NCI-H748 treated with DMSO at 0.1 percent for 48 hours (cell line): ENCODE data around the gene RPL11.
"Not testable (repeated sequence)": the region's sequence is repeated elsewhere in the genome, so short reads cannot be mapped to it uniquely, and the experiment has no call there.

ENCODE experiments used
- DNase-seq: peaks from one replicate; lab custom pipeline; 2025; lab: John Stamatoyannopoulos, UW

Gene RPL11

DNA sequence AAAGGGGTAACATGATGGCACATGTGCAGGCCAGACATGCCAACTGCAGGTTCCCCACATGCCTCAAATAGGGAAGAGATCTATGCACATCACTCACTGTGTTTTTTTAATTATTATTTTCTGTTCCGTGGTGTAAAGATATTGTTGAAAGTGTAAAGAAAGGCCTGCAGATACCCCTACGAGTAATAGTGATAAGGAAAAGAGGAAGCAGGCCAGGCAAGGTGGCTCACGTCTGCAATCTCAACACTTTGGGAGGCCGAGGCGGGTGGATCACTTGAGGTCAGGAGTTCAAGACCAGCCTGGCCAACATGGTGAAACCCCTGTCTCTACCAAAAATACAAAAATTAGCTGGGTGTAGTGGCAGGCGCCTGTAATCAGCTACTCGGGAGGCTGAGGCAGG lies 6.4 kb upstream of the RPL11 start:
- DNase-seq: not testable (repeated sequence)

DNA sequence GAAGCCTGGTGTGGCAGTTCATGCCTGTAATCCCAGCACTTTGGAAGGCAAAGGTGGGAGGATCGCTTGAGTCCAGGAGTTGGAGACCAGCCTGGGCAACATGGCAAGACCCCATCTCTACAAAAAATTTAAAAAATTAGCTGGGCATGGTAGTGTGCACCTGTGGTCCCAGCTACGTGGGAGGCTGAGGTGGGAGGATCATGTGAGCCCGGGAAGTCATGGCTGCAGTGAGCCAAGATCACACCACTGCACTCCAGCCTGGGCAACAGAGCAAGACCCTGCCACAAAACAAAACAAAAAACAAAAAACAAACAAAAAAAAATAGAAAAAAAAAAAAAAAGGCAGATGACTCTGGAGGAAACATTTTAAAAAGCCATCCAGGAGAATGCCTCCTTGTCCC lies 3.9 kb upstream of the RPL11 start:
- DNase-seq: not testable (repeated sequence)

DNA sequence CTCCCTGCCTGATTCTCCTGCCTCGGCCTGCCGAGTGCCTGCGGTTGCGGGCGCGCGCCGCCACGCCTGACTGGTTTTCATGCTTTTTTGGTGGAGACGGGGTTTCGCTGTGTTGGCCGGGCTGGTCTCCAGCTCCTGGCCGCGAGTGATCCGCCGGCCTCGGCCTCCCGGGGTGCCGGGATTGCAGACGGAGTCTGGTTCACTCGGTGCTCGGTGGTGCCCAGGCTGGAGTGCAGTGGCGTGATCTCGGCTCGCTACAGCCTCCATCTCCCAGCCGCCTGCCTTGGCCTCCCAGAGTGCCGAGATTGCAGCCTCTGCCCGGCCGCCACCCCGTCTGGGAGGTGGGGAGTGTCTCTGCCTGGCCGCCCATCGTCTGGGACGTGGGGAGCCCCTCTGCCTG lies 3.3 kb upstream of the RPL11 start:
- DNase-seq: not testable (repeated sequence)

DNA sequence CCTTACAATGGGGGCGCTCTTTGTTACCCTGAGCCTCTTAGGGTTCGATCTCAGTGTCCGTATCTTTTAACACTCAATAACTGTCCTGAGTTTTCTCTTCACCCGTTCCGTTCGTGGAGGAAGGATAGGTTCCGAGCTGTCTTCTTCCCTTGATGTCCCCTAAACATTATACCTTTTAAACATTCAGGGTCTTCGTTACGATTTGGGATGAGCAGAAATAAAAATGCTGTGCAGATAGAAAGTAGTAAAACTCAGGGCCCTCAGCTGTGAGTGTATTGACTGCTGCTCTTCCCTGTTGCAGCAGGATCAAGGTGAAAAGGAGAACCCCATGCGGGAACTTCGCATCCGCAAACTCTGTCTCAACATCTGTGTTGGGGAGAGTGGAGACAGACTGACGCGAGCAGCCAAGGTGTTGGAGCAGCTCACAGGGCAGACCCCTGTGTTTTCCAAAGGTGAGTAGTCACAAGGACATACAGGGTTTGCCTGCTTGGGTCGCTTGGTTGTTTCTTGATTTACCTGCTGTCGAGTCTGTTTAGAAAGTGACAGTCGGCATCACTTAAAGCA lies 784 bp downstream of the RPL11 start:
- no peak for DNase-seq

DNA sequence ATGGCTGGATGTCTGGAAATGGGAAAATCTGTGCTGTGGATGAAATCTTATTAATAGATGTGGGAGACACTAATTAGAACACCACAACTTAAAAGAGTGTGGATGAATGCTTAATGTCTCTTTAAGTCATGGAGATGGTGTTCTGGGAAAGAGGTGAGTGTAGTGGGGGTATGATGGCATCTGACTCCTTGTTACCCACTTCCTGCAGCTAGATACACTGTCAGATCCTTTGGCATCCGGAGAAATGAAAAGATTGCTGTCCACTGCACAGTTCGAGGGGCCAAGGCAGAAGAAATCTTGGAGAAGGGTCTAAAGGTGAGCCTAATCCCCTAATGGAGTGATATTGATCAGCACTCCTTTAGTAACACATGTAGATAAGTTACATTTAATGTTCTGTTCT lies 2.0 kb downstream of the RPL11 start:
- no peak for DNase-seq

DNA sequence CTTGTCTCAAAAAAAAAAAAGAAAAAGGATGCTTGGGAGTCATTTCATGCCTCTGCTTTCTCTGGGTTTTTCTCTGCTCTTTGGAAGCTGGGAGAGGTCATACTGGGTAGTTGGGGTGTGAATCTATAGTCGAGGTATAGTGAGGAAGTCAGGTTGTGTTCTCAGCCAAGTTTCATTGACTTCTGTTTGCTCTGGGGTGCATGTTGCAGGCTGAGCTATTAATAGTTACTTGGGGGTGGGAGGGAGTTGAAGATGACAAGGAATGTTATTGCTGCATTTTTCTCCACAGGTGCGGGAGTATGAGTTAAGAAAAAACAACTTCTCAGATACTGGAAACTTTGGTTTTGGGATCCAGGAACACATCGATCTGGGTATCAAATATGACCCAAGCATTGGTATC lies 2.8 kb downstream of the RPL11 start:
- DNase-seq: no peak

DNA sequence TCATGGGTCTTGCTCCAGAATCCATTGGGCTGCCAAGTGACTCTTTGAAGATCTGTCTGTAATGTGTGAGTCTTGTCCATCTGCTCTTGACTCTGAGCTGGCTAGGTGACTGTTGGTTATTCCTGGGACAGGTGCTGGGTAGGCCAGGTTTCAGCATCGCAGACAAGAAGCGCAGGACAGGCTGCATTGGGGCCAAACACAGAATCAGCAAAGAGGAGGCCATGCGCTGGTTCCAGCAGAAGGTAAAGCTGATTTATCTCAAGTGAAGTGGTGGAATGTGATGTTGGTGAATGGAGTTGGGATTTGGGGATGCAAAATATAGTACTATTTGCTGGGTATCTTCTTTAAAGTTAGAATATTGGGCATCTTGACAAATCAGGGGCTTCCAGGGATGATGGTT lies 4.1 kb downstream of the RPL11 start:
- DNase-seq: no peak

DNA sequence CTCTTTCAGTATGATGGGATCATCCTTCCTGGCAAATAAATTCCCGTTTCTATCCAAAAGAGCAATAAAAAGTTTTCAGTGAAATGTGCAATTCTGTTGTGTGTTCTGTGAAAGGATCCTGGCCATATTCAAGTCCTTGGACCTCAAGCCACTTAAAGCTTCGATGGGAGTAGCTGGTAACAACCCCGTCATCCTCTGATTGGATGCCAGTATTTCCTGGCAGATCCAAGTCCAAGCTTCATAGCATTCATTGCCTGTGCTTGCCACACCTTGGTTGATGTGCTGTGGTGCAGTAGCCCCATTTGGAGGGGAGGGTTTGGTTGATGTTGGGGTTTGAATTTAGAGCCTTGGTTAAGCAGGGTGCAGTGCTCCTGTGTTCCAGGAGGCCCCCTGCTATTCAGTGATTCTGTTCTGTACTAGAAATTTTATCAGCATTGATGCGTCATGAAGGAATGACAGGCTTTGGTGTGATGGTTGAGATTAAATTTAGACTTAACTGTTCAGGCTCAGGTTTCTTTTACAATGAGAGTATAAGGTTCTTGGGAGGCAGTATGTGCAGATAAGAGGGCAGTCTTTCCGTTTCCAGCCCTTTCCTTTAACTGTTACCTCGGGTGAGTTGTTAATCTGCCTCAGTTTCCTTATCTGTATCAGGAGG lies 4.9 kb downstream of the RPL11 start:
- DNase-seq: no peak

DNA sequence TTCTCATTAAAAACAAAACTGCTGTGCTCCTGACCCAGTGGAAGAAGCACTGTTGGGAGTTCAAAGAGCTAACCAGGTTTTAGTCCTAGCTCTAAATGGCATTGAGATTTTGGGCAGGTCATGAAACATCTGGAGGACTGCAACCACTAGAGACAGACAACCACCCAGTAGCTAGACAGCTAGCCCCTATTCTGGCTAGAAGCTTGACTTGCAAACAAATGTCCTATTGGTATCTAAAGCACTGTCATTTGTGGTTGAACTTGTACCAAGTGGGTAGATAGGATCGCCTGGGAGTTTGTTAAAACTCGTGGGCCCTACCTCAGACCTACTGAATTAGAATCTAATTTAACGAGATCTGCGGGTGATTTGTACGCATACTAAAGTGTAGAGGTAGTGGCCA lies 6.9 kb downstream of the RPL11 start:
- no peak for DNase-seq

DNA sequence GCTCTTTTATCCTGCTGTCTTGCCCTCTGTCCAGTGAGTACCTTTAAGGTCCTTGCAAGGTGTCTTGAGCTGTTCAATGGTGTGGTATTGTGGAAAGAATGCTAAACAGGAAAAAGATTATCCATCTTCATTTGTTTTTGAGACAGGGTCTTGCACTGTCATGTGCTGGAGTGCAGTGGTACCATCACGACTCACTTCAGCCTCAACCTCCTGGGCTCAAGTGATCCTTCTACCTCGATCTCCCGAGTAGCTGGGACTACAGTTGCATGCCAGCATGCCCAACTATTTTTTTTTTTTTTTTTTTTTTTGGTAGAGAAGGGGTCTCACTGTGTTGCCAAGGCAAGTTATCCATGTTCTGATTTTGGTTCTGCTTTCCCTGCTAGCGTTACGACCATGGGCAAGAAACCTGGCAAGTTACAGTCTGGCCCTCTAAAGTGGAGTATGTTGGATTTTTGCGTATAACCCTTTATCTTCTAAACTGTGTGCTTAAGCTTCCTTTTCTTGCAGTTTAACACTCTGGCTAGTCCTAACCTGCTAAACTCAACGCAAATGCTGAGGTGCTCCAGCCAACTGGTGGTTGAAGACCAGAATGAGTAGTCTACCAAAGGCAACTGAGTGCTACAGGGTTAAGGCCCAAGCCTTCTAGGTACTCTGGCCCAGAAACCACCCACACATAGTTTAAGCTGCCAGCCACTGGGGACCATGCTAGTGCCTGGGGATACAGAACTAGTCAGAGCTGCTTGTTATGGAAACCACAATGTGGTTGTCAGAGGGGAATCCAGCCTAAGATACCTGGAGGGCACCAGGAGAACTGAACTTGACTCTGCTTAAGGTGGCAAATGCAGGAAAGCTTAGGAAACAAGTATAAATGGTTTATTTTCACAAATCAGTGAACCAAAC lies 7.9 kb downstream of the RPL11 start:
- DNase-seq: no peak

DNA sequence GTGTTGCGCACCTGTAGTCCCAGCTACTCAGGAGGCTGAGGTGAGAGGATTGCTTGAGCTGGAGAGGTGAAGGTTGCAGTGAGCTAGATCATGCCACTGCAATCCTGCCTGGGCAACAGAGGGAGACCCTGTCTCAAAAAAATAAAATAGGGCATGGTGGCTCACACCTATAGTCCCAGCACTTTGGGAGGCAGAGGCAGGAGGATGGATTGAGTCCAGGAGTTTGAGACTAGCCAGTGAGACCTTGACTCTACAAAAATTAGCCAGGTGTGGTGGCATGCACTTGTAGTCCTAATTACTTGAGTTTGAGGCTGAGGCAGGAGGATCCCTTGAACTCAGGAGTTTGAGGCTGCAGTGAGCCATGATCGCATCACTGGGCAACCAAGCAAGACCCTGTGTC lies 9.7 kb downstream of the RPL11 start:
- DNase-seq: no peak

DNA sequence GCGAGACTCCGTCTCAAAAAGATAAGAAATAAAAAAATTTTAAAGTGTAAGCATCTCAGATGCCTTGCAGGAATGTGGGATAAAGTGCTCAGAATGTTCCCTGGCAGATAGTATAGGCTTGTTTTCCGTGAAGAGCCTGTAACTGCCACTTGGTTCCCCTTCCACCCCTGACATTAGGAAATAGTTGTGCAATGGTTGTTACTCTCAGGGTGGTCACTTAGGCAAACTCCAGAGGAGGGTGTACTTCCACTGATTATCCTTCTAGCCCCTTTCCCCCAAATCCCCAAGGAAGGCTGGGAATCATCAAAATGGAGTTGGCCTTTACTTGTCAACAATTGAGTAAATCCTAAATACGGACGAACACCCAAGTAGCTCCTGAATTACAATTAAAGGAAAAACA lies 10.4 kb downstream of the RPL11 start:
- DNase-seq: no peak

DNA sequence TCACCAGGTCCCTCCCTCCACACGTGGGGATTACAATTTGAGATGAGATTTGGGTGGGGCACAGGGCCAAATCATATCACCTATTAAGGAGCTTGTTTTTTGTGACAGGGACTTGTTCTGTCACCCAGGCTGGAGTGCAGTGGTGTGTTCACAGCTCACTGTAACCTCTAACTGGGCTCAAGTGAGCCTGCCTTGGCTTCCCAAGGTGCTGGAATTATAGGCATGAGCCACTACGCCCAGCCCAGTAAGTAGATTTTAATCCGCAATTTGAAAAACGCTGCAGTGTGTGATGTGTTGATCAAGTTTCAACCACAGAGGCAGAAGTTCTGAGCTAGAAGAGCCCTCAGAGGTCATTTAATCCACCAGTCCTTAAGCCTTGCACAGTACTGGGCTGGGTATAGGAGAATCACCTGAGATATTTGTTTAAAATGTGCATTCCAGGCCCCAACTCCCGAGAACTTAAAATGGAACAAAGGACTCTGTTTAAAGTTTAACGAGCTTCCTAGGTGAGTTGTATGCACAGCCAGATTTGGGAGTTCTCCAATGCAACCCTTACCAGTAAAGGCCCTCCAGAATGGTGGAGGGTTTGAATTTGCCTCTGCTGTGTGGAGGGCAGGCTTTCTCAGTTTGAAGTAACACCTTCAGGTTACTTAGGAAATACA lies 13.4 kb downstream of the RPL11 start:
- DNase-seq: no peak

DNA sequence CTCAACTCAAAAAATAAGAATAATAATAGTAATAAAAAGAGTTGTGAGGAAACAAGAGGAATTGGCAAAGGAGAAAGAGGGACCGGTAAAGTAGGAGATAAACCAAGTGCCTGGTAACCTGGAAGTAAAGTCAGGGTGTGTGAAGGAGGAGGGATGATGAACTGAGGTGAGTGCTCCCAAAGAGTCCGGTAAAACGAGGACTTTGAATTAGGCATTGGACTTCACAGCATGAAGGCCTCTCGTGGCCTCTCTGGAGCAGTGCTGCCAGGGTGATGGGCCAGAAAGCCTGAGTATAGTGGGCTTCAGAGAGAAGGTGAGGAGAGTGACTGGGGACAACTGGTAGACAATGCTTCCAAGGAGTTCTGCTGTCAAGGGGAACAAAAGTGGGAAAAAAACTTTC lies 17.6 kb downstream of the RPL11 start:
- DNase-seq: no peak

DNA sequence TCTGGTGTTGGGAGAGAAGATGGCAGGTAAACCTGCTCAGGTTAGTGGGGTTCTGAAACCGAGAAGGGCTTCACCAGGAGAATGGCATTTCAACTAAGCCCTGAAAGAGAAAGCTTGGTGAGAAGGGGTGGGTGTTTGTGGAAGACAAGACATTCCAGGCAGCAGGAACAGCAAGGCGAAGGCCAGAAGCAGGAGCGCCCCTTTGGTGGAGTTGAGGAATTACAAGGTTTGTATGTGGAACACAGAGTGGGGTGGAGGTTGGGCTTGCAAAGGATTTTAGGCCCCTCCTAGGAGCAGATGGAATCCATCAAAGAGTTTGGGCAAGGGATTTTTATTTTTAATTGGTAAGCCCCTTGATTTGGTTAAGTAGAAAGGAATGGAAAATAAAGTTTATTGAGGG lies 26.9 kb downstream of the RPL11 start:
- no peak for DNase-seq

DNA sequence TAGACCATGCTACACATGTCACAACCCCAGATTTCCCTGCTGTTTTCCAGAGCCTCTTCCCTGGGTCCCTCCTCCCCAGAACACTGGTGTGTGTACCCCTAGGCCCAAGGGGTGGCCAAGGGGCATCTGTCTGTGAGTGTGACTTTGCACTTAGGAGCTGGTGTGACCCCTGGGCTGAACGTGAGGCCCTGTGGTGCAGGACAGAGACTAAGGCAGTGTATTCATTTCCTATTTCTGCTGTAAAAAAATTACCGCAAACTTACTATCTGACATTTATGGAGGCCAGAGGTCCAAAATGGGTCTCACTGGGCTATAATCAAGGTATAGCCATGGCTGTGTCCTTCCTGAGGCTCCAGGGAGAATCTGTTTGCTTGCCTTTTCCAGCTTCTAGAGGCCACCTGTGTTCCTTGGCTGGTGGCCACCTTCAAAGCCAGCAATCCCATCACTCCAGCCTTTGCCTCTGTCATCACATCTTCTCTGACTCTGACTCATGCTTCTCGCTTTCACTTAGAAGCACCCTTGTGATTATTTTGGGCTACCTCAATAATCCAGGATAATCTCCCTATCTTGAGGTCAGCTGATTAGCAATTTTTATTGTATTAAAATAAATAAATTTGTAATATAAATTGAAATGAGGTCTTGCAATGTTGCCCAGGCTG lies 27.7 kb downstream of the RPL11 start:
- no peak for DNase-seq

DNA sequence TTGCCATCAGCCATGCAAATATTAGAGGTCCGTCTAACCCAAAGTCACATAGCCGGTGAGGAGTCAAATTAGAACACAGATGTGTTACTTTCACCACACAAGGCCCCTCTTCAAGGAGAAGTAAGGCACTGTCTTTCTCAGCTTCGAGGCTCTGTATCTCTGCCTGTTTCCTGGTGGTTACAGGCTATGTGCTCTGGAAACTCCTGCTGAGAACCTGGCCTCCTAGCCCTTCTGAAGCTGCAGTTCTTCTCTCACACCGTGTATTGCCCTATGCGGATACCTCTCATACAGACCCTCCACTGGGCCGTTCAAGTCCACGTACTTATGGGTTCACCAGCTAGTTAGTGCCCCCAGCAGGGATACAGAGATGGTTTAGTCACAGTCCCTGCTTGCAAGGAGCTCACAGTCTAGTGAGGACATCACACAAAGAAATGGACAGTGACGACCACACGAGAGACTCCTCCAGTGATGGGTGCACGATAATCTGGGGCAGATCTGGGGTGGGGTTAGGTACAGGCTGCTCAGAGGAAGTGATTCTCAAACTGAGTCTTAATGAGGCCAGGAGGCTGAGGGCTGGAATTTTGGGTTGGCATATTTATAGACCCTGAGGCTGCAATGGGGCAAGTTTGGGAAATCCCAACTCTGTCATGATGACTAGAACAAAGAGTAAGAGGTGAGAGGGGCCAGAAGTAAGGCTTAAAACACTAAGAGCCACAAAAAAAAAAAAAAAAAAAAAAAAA lies 28.8 kb downstream of the RPL11 start:
- no peak for DNase-seq

DNA sequence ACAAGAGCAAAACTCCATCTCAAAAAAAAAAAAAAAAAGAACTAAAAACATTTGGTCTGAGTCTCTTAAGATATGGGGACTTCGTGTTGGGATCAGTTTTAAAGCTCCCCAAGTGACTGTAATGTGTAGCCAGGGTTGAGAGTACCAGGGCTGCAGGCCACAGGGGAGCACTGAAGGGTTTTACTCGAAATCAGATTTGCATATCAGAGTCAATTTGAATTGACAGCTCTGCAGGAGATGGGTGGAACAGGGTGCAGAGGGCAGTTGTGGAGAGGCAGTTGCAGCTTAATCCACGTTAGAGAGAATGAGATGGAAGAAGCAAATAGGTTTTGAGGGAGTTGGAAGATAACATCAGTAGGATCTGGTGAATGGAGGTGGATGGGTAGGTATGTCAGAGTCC lies 31.0 kb downstream of the RPL11 start:
- DNase-seq: no peak

DNA sequence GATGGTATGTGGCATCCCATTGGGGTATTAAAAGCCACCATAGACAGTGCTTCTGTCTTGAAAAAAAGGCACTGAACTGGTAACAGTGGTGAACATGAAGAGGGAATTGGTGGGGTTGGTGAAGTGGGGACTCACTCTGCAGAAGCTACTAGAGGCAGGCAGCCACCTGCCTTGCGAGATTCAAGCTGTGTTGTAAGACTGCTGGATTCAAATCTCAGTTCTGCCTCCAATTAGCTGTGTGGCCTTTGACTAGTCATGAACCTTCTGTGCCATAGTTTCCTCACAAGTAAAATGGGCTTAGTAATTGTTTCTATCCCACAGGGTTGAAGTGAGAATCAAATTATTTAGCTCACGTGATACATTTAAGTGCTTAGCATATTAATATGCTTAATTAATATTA lies 35.1 kb downstream of the RPL11 start:
- no peak for DNase-seq

DNA sequence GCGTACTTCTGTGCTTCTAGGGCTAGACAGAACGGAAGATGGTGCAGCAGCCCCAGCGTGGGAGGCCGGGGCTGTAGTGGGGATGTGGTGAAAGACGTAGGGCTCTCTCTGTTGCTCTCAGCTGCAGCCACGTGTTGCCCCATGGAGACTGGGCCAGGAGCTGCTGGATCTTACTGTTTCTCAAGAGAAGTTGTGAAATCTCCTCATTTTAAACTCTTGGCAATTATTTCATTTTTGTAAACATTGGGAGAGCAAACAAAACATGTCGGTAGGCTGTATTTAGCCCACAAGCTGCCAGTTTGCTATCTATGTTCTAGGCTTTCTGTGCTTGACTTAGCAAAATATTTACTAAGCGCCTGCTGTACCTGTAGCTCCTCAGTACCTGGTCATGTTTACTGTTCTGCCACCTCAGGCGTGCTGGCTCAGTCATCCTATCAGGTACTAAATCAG lies 35.8 kb downstream of the RPL11 start:
- no peak for DNase-seq
